ENCODE measurements around the gene NUMBL.
A peak's percentile ranks its signal among the peaks of the same experiment; 100 is the strongest.

The NUMBL gene

DNA sequence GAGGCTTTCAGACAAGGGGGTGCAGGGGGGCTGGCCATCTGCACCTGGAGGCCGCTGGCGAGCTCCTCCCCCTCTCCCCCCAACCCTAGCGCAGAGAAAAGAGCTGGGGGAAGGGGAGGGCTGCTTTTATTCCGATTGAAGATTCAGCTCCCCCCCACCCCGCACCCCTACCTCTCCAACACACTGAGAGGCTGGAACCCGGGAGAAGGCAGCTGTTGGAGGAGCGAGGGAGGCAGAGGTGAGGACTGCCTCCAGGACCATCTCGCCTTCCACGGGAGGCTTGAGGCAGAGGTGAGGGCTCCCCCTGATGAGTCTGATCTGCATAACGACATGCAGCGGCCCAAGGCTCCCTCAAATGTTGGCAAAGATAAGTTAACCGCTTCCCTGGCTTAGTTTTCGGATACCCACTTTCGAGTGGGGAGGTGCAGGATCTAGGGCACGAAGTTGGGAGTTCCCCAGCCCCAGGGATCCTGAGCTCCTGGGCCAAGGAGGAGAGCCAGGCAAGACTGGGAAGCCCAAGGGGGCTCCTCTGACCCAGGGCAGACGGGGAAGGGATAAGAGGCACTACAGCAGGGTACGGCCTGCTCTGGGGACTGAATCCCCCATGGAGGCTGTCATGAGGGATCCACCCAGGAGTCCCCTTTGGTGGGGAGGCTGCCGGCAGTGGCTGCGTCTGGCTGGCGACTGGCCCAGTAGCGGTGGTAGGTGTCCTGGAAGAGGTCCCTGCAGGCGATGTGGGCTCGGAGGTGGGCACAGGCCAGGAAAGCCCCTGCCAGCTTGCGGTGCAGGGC is 1.2 kb upstream of the NUMBL start:
- FAIRE-seq (no peak), DNase-seq (ENCODE audit: extremely low spot score, insufficient read length, low read depth) (no peak)

DNA sequence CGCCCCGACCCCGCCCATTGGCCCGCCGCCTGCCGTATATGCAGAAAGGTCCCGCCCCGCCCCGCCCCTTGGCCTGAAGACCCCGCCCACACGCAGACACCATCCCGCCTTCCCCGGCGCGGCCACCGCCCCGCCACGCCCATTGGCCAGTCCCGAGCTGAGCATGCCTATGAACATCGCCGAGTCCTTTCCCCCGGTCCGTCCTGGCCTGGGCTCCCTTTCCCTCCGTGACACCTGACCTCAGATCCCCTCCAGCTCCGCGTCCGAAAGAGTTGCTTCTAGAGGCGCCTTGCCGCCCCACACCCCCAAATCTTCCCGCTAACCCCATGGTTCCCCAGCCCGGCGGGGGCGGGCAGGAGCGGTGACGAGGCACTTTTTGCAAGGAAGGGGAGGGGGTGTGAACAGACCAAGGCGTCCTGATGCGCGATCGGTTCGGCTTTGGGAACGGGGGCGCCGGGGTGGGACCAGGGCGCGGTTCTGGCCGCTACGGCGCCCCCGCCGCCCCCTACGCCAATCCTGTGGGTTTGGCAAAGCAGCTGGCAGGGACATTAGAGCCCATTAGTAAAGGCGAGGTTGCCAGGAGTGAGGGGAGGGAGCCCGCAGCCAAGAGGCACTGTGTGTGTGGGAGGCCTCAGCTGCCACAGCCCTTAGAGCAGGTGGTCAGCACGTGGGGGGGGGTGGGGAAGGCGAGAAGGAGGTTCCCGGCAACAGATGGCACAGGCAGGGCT is 406 bp upstream of the NUMBL start:
- DNase-seq (ENCODE audit: extremely low spot score, insufficient read length, low read depth) (peak; percentile 98), FAIRE-seq (peak; percentile 84)

DNA sequence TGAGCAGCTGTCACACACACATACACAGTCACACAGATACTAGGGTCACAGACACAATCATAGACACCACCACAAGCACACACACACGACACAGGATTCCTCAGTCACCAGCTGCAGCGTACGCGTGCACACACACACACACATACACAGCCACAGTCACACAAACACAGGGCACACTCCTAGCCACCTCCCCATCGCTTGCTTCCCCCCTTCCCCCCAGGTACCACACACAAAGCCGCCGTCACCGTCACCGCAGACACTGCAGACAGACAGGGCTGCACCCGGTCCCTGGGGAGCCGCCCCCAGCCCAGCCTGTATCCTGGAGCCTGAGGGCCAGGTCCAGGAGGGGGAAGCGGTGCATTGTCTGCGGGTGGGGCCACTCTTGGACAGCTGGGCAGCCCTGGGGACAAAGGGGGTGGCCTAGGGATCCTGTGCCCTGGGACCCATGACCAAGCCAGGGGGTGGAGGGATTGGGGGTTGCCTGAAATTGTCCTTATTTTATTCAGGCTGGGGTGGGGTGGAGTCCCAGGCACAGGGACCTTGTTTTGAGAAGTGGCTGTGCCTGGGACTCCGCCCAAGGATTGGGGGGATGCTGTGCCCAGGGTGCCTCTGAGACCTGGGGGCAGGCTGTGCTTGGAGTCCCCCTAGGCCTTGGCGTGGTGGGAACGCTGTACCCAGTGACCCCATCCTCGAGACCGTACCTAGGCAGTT is 957 bp downstream of the NUMBL start:
- no peak for DNase-seq (ENCODE audit: extremely low spot score, insufficient read length, low read depth)
- no peak for FAIRE-seq

DNA sequence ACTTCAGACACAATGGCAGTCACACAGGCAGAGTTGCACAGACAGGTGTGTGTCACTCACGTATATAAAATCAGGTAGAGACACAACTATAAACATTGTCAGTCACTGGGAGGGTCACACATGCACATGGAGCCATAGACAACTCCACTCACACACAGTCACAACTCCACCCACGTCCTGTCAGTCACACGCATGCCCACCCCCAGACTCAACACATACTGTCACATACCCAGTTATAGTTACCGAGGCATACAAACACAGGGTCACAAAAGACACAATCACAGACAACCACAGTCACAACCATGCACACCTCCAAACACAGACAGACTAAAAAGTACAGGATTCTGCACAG is 1.5 kb downstream of the NUMBL start:
- no peak for DNase-seq (ENCODE audit: extremely low spot score, insufficient read length, low read depth)
- no peak for FAIRE-seq

DNA sequence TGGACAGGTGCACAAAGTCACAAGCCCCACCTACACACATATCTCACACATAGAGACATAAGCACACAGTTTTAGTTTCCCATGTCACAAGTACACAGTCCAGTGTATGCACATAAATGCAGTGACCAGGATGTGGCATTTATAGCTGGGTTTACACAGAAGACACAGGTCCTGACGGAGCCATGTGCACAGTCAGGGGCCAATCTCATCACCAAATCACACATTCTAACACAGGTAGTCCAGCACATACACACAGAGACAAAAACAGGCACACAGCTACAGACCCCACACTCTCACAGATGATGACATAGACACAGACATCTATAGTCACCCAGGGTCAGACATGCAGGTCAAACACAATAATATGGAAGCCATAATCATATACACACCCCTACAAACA is 2.1 kb downstream of the NUMBL start:
- DNase-seq (ENCODE audit: extremely low spot score, insufficient read length, low read depth) (no peak), FAIRE-seq (no peak)

DNA sequence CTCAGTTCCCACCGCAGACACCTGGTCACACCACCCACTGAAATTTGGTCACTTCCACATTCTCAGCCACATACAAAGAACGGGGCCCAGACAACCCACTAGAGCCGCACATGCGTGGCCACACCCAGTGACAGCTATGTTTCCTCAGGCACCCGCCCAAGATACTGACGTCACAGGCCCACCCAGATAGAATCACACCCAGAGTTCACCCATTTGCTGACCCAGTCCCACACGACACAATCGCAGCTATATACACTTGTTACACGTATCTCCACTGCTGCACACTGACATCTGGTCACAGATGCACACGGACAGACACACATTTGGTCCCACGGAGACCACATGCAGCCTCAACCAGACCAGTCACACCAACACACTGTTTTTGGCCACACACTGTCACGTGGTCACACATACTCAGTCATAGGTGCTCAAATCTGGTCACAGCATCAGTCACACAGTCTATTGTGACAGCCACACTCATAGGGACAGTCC is 2.9 kb downstream of the NUMBL start:
- DNase-seq (ENCODE audit: extremely low spot score, insufficient read length, low read depth) (no peak), FAIRE-seq (peak; percentile 76)

DNA sequence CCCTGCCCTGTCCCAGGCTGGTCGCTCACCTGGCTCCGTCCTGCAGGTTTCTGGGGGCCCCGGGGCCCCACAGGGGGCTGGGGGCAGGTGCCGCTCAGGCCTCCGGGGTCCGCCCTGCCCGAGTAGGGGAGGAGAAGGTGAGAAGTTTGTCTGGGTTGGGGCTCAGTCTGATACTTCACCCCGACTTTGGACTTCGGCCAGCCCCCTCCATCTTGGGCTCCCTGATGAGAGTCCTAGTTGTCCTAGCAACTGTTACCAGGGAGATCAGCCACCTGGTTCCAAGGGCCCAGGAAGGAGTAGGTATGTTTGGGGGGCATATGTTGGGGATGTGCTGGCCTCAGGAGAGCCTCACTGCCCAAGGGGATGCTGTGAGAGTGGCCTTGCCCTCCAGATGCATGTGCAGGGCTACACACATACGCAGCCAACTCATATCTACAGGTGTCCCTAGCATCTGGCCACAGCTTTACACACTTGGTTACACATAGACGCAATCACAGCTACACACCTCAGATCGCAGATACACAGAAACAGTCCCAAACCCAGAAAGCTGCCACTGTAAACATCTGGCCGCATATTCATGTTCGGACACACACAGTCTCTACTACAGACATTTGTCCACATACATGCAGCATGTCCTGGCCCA is 3.4 kb downstream of the NUMBL start:
- FAIRE-seq: no peak
- no peak for DNase-seq (ENCODE audit: extremely low spot score, insufficient read length, low read depth)

DNA sequence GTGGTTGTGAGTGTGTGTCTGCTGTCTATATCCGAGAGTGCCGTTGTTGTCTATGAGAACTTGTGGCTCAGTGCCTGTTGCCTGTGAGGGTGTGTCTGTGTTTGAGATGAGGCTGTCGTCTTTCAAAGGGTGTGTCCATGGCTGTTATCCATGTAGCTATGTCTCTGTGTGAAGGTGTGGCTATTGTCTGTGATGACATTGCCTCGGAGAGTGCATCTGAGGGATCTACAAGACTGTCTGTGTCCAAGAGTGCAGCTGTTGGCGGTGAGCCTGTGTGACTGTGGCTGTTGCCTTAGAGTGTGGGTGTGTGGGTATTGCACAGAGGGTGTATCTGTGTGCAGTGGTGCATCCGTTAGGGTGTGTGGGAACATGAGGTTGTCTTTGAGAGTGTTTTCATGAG is 4.9 kb downstream of the NUMBL start:
- DNase-seq (ENCODE audit: extremely low spot score, insufficient read length, low read depth) (no peak), FAIRE-seq (no peak)

DNA sequence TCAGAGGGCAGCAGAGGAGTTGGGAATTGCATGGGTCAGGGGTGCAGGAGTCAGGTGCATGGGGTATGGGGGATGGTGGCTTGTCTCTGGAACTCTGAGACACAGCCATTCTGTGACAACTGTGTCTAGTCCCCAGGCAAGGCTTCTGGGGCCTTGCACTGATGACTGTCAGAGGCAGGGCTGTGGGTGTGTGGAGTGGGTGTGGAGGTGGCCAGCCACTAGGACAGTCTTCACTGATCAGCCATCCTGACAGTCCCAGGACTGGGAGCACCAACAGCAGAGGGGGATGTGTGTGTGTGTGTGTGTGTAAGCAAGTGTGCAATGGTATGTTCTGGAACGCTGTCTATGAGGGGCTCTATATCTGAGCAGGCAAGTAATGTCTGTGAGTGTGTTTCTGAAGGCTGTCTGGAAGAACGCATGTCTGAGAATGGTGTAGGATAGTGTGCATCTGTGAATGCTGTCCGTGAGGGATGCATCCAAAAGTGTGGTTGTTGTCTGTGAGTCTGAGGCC is 5.4 kb downstream of the NUMBL start:
- DNase-seq (ENCODE audit: extremely low spot score, insufficient read length, low read depth): no peak
- no peak for FAIRE-seq

DNA sequence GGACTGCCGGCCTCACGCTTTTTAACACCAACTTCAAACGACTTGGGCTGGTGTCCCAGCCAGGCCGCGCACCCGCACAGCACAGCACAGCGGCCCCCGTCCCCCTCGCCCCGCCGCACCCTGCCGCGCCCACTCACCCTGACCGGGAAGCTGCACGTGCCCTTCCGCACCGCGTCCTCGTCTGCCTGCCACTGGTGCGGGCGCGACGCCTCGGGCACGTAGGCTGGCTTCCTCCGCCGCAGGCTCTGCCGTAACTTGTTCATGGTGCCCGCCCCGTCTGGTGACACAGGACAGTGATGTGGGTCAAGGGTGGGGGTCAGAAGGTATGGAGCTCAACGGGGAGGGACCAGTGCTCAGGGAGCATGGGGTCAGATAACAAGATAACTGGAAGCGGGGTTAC is 6.2 kb downstream of the NUMBL start:
- DNase-seq (ENCODE audit: extremely low spot score, insufficient read length, low read depth): no peak
- FAIRE-seq: no peak

DNA sequence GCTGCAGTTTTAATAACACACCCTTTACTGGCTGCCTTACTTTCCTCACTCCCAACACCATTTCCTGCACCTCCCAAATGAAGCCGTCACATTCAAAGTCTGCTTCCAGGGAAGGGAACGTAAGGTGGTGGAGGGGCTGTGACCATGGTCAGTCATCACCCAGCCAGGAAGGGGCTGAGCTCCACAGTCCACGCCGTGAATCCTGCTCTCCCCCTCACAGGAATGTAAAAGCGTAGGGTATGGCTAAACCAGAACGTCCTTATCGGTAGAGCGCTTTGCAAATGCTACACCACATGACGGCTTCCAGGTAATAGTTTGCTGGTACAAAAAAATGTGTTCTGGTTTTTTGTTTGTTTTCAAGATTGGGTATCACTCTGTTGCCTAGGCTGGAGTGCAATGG is 7.0 kb downstream of the NUMBL start:
- DNase-seq (ENCODE audit: extremely low spot score, insufficient read length, low read depth) (no peak), FAIRE-seq (no peak)

DNA sequence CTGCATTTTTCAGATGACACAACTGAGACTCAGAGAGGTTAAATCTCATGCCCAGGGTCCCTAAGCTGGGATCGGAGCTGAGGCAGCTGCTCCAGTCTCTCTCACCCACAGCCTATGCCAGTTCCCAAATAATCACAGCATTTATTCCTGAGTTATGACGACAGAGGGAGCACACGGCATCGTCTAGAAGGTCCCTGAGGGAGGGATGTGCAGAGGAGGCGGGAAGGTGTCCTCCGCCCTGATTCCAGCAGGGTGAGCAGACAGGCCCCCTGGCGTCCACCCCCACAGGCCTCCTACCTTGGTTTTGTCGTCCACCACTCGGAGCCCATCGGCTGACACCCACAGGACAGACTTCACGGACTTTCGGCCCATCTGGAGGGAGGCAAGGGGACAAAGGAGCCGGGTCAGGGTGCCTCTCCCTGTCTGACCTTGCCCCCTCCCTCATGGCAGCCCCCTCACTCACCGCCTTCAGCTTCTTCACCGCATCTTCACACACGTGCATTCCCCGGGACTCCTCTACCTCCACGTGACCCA is 8.0 kb downstream of the NUMBL start:
- FAIRE-seq: no peak
- DNase-seq (ENCODE audit: extremely low spot score, insufficient read length, low read depth): no peak

DNA sequence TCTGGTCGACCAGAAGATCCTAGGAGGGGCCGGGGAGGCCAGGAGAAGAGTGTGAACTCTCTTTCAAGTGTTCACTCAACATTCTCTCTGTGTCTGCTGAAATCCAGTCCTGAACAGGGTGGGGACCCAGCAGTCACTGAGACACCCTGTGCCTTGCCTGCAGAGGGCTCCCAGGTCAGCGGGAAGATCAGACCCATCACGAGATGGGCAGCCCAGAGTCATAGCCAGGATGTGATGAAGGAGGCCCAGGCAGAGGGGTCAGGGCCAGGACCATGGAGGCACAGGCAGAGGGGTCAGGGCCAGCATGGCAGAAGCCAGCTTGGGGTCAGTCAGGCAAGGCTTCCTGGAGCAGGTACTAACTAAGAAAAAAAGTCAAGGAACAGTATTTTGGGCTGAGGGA is 9.4 kb downstream of the NUMBL start:
- FAIRE-seq (no peak), DNase-seq (ENCODE audit: extremely low spot score, insufficient read length, low read depth) (no peak)

DNA sequence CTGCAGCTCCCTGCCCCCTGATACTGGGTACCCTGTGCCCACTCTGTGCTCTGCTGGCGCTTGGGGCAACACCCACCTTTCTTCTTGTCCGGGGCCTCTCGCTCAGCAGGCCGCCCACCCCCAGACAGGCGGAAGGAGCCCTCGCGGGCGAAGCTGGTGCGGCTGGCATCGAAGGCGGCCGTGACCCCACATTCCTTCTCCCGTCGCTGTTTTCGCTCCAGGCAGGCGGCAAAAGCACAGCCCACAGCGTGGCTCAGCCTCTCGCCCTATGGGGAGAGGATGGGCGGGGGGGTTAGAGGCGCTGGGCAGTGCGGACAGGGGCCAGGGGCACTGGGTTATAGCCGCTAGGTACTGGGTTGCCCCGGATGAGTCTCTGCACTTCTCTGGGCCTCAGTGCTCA is 13.3 kb downstream of the NUMBL start:
- DNase-seq (ENCODE audit: extremely low spot score, insufficient read length, low read depth): no peak
- no peak for FAIRE-seq

DNA sequence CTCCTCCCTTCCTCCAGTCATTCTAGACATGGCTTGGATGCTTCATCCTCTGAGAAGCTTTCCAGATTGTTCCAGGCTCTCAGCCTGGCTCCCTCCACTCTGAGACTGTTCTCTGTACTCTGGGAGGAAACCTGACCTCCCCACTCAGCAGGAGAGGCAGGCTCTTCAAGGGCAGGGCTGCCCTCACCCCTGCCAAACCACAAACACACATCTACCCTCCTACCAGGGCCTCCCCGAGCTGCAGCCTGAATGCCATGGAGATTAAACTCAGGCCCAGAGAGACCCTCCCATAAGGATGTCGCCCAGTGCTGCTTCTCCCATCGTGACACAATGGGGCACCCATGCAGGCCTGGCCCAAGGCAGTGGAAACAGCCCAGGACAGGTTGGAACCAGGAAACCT is 16.2 kb downstream of the NUMBL start:
- FAIRE-seq: no peak

DNA sequence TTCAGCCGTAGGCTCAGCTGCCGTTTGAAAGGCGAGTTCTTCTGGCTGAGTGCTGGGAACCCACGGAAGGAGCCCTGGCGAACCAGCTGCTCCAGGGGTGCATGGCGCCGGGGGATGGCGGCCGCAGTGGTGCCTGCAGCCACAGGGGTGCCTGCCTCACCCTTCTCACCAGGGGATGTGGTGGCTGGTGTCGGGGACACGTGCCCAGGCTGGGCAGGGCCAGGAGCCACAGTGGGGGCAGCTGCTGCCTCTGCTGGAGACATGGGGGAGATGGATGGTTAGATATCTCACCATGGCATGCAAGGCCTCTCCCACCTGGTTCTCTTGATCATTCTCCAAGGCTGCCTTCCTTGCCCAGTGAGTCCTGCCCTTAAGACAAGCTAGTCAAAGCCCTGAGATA is 17.1 kb downstream of the NUMBL start:
- no peak for FAIRE-seq
- DNase-seq (ENCODE audit: extremely low spot score, insufficient read length, low read depth): no peak

More for the DNA sequence above, 16.2 kb downstream of the NUMBL start:
- DNase-seq (ENCODE audit: extremely low spot score, insufficient read length, low read depth): no peak

DNA sequence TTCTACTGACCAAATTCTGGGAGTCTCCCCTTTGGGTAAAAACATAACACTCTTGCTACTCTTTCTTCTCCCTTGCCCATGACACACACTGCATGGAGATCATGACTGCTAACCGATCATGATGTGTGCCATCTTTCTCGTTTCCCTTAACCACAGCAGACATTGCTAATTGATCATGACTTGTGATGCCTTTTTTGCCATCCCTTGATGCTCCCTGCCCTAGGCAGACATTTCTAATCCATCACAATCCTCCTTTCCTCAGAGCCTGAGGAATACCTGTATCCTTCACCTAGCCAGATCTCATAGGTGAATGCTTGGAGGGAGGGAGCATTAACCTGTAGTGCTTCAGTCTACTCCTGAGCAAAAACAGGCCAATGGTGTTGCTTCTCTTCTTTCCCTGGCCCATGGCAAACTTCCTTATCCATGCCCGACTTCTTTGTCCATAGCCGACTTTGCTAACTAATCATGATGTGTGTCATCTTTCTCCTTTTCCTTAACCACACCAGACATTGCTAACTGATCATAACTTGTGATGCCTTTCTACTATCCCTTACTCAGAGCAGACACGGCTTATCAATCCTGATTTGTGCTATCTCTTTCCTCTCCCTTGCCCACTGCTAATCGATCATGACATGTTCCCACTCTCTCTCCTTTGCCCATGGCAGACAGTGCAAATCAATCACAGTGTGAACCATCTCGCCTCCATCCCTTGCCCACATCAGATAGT is 17.7 kb downstream of the NUMBL start:
- FAIRE-seq (no peak), DNase-seq (ENCODE audit: extremely low spot score, insufficient read length, low read depth) (no peak)

DNA sequence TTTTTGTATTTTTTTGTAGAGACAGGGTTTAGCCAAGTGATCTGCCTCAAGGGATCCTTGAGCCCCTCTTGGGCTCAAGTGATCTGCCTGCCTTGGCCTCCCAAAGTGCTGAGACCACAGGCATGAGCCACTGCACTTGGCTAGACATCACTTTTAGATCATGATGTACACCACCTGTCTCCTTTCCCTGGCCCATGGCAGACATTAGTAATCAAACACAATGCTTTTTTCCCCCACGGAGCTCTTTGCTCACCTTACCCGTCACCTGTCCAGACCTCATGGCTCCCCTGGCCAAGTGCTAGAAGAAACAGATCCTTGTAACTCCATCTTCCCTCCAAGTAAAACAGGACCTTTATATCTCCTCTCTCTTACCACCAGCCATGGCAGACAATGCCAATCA is 18.4 kb downstream of the NUMBL start:
- DNase-seq (ENCODE audit: extremely low spot score, insufficient read length, low read depth): no peak
- FAIRE-seq: no peak

DNA sequence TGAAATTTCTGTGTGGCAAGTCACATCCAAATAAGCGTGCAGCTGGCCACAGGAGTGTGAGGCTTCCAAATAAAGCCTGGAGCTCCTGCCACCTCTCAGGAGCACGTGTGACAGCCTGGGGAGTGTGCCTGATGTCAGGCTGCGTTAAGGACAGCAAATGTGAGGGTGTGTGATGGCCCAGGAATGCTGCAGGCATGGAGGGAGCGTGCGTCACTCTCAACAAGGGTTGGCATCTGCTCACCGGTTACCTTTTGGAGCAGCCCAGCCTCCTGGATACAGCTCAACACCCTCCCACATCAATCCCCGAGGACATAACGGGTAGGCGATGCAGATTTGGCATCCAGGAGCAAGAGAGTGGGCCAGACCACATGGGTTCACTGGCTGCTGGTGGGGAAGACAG is 19.0 kb downstream of the NUMBL start:
- FAIRE-seq (no peak), DNase-seq (ENCODE audit: extremely low spot score, insufficient read length, low read depth) (no peak)

All from GM18507 (cell line).